DLD1 (cell line): ENCODE data around the gene GJD4.

Source experiments
- in situ Hi-C: cut with HindIII; loops from 2 replicates; pipeline ENCODE4 v1.10.0; 2017; ENCODE audit warnings: low sequenced_read_pairs

GJD4 gene

GRCh38 chr10:35605191-35605590 lies at the start of gene GJD4:
Gene GJD4 (plus strand): TSS chr10:35605341. CDS start chr10:35605568, 227 bp downstream.
- in situ Hi-C loops = no loop called here

GRCh38 chr10:35555962-35556930 lies 48.9 kb upstream of the GJD4 start:
- in situ Hi-C loops = no loop called here

- in situ Hi-C loops = no loop called here
Observed at GRCh38 chr10:35558276-35558675, 46.9 kb upstream of the GJD4 start.

- in situ Hi-C loops = no loop called here
Observed at GRCh38 chr10:35559416-35559815, 45.7 kb upstream of the GJD4 start.

- in situ Hi-C loops = loop anchor here (10.0 kb wide), 1 partner anchor 197 kb away; no protein-coding TSS in a partner anchor
Observed at GRCh38 chr10:35561715-35562114, 43.4 kb upstream of the GJD4 start.

GRCh38 chr10:35562427-35562826 lies 42.7 kb upstream of the GJD4 start:
- in situ Hi-C loops = loop anchor here (10.0 kb wide), 1 partner anchor 198 kb away; no protein-coding TSS in a partner anchor

GRCh38 chr10:35563261-35563891 lies 41.8 kb upstream of the GJD4 start:
- in situ Hi-C loops = loop anchor here (10.0 kb wide), 1 partner anchor 199 kb away; no protein-coding TSS in a partner anchor

GRCh38 chr10:35564341-35564968 lies 40.7 kb upstream of the GJD4 start:
- in situ Hi-C loops = loop anchor here (10.0 kb wide), 1 partner anchor 200 kb away; no protein-coding TSS in a partner anchor

GRCh38 chr10:35565602-35566081 lies 39.5 kb upstream of the GJD4 start:
- in situ Hi-C loops = loop anchor here (10.0 kb wide), 1 partner anchor 201 kb away; no protein-coding TSS in a partner anchor

GRCh38 chr10:35567951-35568350 lies 37.2 kb upstream of the GJD4 start:
- in situ Hi-C loops = loop anchor here (10.0 kb wide), 1 partner anchor 203 kb away; no protein-coding TSS in a partner anchor

- in situ Hi-C loops = loop anchor here (10.0 kb wide), 1 partner anchor 204 kb away; no protein-coding TSS in a partner anchor
Observed at GRCh38 chr10:35568483-35569015, 36.6 kb upstream of the GJD4 start.

GRCh38 chr10:35569111-35569707 lies 35.9 kb upstream of the GJD4 start:
- in situ Hi-C loops = loop anchor here (10.0 kb wide), 1 partner anchor 204 kb away; no protein-coding TSS in a partner anchor

GRCh38 chr10:35569836-35570235 lies 35.3 kb upstream of the GJD4 start:
- in situ Hi-C loops = loop anchor here (10.0 kb wide), 1 partner anchor 205 kb away; no protein-coding TSS in a partner anchor

GRCh38 chr10:35570397-35570796 lies 34.7 kb upstream of the GJD4 start:
- in situ Hi-C loops = no loop called here

GRCh38 chr10:35572583-35572982 lies 32.6 kb upstream of the GJD4 start:
- in situ Hi-C loops = no loop called here

GRCh38 chr10:35573796-35574195 lies 31.3 kb upstream of the GJD4 start:
- in situ Hi-C loops = no loop called here

GRCh38 chr10:35574924-35575352 lies 30.2 kb upstream of the GJD4 start:
- in situ Hi-C loops = no loop called here

- in situ Hi-C loops = no loop called here
Observed at GRCh38 chr10:35575640-35576039, 29.5 kb upstream of the GJD4 start.

GRCh38 chr10:35576730-35577129 lies 28.4 kb upstream of the GJD4 start:
- in situ Hi-C loops = no loop called here
